HG03378 (cell line): ENCODE results near the gene THSD4.

ENCODE experiments used
- ATAC-seq: cut with Tn5 transposase; IDR thresholded peaks from one replicate; pipeline ENCODE4 v1.9.1; 2021; ENCODE audit warnings: mild to moderate bottlenecking, moderate library complexity; ENCODE audit not compliant: unreplicated experiment

THSD4 gene

GRCh38 chr15:71336671-71337070, 221.4 kb downstream of the THSD4 start:
- no peak for ATAC-seq

GRCh38 chr15:71337197-71337845, 222.1 kb downstream of the THSD4 start:
- no peak for ATAC-seq

DNA sequence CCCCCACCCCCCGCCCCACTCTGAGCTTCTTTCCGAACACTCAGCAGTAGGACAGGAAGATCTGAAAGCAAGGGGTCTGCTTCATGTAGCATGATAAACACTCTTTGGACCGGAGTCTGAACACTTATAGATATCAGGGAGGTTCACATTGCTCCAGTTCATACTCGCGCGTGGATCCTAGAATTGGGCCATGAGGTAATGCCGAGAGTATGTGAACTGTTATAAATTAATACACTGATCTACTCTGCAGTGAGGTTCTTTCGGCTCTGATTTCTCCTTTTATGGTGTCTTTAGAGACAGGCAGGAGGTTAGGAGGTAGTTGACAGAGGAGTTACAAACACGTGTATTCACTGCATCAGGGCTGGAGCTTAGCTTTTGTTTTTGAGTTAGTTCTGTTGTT, 223.0 kb downstream of the THSD4 start:
- ATAC-seq = no peak

DNA sequence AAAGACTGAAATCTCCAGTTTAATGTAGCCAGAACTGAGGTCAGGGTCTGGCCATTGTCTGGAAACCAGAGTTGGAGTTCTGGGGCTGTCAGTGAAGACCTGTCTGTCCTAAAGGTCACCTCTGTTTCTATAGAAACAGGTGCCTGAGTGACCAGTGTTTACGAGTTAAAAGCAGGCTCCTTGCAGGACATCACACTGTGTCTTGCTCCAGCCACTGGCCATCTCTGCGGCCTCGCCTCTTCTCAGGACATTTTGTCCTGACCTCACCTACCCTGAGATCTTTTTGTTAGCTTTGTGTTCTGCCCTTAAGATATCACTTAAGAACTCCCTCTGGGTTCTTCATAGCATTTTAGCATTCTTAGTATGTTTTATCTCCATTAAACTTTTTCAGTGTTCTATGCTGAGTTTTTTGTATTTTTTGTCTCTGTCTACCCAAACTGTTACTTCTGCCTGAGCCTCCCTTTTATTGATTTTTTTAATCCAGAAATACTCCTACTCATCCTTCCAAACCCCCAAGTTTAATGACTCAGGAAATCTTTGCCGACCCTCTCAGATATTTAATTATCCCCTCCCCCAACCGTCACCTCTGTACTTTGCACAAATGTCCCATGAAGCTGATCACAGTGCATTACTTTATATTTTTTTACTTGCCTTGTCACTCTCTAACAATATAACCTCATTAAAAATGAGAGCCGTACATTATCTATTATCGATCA, 223.7 kb downstream of the THSD4 start:
- no peak for ATAC-seq

- no peak for ATAC-seq
These were observed 226.7 kb downstream of the THSD4 start for GRCh38 chr15:71341811-71342550.

- no peak for ATAC-seq
These were observed 227.4 kb downstream of the THSD4 start for GRCh38 chr15:71342658-71343057.

- ATAC-seq = no peak
These were observed 229.0 kb downstream of the THSD4 start for GRCh38 chr15:71344316-71344715.

DNA sequence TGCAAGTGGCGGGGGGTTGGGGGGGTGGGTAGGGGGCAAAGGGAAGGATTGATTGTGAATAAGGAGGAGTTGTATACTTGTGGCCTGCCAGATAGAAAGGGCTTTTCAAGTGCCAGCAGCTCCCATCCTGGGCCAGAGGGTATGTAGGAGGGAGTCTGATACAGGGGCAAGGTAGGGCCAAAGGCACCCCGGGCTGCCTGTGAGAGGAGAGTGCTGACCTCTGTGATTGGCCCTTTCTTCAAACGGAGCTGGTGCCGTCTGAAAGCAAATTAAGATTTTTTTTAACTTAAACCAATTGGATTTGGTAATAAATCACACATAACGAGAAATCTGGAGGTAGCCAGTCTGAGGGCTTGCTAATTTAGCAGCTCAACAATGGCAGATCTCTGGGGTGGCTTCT, 229.9 kb downstream of the THSD4 start:
- no peak for ATAC-seq

GRCh38 chr15:71346464-71346863, 231.2 kb downstream of the THSD4 start:
- ATAC-seq = no peak

- no peak for ATAC-seq
These were observed 233.3 kb downstream of the THSD4 start for GRCh38 chr15:71348597-71348996.

DNA sequence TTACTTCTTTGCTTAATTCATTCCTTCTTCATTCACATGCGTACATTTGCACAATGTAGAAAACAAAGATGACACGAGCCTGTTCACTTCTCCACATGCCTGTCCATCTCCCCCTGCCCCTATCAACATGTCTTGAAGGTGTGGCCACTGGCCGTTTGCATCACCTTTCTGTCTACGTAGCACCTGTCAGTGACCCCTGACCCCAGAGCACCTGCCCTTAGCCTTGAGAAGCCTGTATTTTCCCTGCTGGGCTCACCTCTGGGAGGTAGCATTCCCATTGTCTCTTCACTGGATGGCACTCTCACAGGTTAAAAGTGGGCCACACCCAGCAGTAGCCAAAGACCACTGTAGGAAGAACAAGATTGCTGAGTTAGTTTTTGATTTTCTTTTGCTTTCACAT, 234.1 kb downstream of the THSD4 start:
- no peak for ATAC-seq

DNA sequence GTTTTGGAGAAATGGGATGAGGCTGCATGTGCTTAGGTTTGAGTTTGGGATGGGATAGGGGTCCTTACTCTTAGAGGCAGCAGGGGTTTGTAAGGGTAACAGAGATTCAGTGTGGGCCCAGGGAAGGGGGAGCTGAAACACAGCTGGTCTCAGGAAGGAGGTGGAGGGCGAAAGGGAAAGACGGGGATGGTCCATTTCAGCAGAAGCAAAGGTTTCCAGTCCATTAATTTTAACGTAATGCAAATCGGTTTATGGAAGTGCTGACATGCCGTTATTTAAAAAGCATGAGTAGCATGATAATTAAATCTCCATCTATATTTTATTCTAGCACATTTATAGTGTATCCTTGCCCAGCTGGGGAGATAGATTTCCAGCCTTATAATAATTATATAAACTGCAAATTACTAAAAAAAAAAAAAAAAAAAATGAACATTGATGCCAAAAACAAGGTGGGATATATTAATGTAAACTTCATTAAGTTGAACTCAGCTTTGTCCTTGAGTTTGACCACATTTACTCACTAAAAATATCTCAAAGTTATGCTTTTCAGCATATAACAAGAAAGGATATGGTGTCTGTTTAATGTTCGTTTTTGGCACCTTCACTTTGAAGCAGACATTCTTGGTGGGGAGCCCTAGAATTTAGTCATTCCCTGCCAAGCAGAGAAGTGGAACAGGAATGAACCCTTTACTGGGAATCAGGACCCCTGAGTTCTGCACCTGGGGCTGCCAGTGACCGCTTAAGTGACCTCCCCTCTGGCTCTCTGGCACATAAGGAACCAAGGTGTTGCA, 234.7 kb downstream of the THSD4 start:
- ATAC-seq = no peak

DNA sequence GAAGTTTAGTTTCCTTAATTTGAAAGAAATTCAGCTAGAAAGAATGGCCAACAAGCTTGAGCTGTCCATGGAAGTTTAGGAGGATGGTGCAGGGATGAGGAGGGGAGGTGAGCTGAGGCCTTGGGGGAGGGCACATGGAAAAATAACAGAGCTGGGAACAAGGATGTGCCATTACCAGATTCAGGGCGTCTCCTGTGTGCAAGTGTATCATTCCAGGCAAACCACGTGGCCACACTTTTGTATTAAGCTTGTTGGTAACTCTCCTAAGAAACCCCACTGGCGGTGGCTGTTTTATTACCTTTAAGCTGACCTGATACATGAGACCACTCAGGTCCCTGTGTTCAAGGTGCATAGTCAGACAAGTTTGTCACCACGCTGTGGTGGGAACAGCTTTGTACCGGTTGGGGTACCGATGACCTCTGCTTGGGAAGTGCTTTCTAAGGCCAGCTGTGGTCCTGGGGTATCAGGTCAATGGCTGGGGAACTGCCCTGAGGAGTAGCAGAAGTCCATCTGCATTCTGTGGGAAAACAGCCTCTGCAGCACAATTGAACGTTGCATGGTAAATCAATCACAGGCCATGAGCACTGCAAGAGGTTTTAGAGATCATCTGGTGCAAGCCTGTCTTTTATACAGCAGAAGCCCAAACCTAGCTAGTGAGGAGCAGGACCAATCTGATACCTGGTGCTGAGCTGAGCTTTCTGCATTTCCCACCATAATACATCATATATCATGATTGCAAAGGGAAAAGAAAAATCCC, 235.5 kb downstream of the THSD4 start:
- ATAC-seq = no peak

DNA sequence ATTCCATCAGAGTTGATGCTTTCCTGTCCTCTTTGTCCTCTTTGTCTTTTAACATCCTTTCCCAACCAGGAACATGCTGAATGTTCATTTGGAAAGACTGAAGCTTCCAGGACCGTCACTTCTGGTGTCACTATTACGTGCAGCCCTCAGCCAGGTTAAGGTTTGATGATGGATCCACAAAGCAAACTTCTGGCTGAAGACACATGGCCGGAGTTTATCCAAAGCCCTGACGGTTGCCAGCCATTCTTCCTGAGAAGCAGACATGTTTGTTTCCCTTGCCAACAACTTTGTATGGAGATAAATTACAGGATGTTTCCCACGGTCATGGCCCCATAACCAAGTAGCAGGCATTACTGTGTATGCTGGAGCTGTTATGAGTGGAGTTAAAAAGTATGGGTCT, 236.9 kb downstream of the THSD4 start:
- no peak for ATAC-seq

DNA sequence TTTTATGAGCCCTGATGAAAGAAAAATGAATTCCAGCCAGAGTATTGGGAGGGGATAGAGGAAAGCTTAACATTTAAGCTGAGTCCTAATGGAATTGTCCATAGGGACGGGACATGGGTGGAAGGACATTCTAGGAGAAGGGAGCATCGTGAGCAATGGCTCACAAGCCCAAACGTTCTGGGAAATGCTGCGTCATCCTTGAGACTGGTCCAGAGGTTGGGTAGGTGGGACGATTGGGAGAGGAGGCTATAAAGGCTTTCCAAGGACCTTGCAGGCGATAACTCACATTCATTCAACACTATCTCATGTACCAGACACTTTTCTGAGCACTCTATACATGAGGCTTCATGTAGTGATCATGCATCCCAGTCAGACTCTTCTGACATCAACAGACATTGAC, 237.5 kb downstream of the THSD4 start:
- ATAC-seq = no peak

GRCh38 chr15:71353171-71353570, 237.9 kb downstream of the THSD4 start:
- no peak for ATAC-seq

- ATAC-seq = no peak
These were observed 240.0 kb downstream of the THSD4 start for GRCh38 chr15:71355268-71355667.

DNA sequence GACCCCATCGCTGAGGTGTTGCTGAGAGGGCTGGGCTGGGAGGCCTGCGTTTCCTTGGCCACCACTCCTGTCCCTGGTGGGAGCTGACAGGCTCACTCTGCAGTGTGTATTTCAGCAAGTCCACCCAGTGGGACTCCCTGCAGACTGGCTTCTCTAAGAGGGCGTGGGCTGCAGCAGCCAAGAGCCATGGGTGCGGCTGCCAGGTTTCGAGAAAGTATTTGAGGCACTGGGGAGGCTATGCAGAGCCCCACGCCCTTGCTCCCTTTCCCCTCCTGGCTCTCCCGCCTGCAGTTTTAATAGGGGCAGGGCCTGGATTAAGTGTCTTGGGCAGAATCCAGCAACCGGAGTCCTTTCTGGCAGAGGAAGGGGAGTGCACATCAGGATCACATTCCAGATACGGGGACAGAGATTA, 242.1 kb downstream of the THSD4 start:
- no peak for ATAC-seq

- ATAC-seq = no peak
These were observed 242.7 kb downstream of the THSD4 start for GRCh38 chr15:71357967-71358366.

DNA sequence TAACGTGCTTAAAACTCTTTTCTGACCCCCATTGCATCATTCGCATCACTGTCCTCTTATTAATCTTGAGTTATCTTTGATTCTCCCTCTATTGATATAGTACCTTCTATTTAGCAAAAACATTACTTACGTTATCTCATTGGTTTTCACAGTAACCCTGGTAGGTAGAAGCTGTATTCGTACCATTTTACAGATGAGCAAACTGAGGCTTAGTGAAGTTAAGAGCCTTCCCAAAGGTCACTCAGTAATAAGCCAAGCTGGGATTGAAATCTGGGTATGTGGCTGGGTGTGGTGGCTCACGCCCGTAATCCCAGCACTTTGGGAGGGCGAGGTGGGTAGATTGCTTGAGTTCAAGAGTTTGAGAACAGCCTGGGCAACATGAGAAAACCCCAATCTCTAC, 244.0 kb downstream of the THSD4 start:
- ATAC-seq = no peak

- no peak for ATAC-seq
These were observed 247.3 kb downstream of the THSD4 start for GRCh38 chr15:71362556-71362955.
